ENCODE data around the gene KCNG2. TPM values are rescaled to one million over a fixed set of nuclear protein-coding genes. Genes with fewer than 3 reads are reported as not detected.
A peak's percentile ranks its signal among the peaks of the same experiment; 100 is the strongest.

Gene KCNG2
- total RNA-seq, 2 experiments from 2014 or later: not detected

GRCh38 chr18:79851950-79852349 lies 54.2 kb downstream of the KCNG2 start:
- no peaks in the 10 kb centered on the region for H3K27me3 ChIP-seq (ENCODE audit: control insufficient read depth in 1 of 2, insufficient read depth in 2 of 2, low read length in 2 of 2)
- no peaks in the 10 kb centered on the region for H3K9me3 Mint-ChIP-seq
- no peaks in the 10 kb centered on the region for H3K36me3 Mint-ChIP-seq (ENCODE audit: low read depth)
- peaks cover 5% of the 10 kb centered on the region for H3K4me1 ChIP-seq (ENCODE audit: insufficient read depth, low read length)
- H3K27ac ChIP-seq (ENCODE audit: low read depth in 1 of 2, low read length in 2 of 2): no peak overlapping the region
- ChIA-PET POLR2A (no interaction called here), CTCF (no interaction called here)
- no peak overlapping the region for H3K4me3 ChIP-seq (ENCODE audit: low read length)
- peaks cover 9% of the 10 kb centered on the region for H3K27me3 Mint-ChIP-seq
- H3K4me3 Mint-ChIP-seq: no peak overlapping the region
- TF ChIP-seq CTCF (IDR thresholded peaks at IDR 0.05): no peak
- intact Hi-C loops (cut with DNase I, micrococcal nuclease): no loop called here
- peaks cover 0 to 29% of the 10 kb centered on the region in 2 experiments for H3K9me3 ChIP-seq (ENCODE audit: control insufficient read depth in 1 of 2, insufficient read depth in 1 of 2, low read length in 2 of 2)
- no peaks in the 10 kb centered on the region for H3K36me3 ChIP-seq (ENCODE audit: insufficient read depth, low read length)
- no peak overlapping the region for H3K27ac Mint-ChIP-seq
- peak in 1 of 14 experiments; percentile 7 for DNase-seq
- ATAC-seq (ENCODE audit: poor library complexity): no peak
- peaks cover under 1% of the 10 kb centered on the region for H3K4me1 Mint-ChIP-seq (ENCODE audit: low read depth)

GRCh38 chr18:79852561-79853302 lies 55.0 kb downstream of the KCNG2 start:
- Histone ChIP-seq H3K9me3 (ENCODE audit: control insufficient read depth in 1 of 2, insufficient read depth in 1 of 2, low read length in 2 of 2) (peaks cover 0 to 26% of the 10 kb centered on the region in 2 experiments), H3K27ac (ENCODE audit: low read depth in 1 of 2, low read length in 2 of 2) (no peak overlapping the region), H3K4me3 (ENCODE audit: low read length) (no peak overlapping the region), H3K36me3 (ENCODE audit: insufficient read depth, low read length) (no peaks in the 10 kb centered on the region), H3K27me3 (ENCODE audit: control insufficient read depth in 1 of 2, insufficient read depth in 2 of 2, low read length in 2 of 2) (no peaks in the 10 kb centered on the region), H3K4me1 (ENCODE audit: insufficient read depth, low read length) (peaks cover 5% of the 10 kb centered on the region)
- ATAC-seq (ENCODE audit: poor library complexity) (no peak), DNase-seq (peak in 1 of 14 experiments; percentile 21)
- TF ChIP-seq CTCF (IDR thresholded peaks at IDR 0.05): no peak
- Mint-ChIP-seq H3K4me3 (no peak overlapping the region), H3K27ac (no peak overlapping the region), H3K27me3 (peaks cover 9% of the 10 kb centered on the region), H3K36me3 (ENCODE audit: low read depth) (no peaks in the 10 kb centered on the region), H3K9me3 (no peaks in the 10 kb centered on the region), H3K4me1 (ENCODE audit: low read depth) (peaks cover 7% of the 10 kb centered on the region)
- intact Hi-C loops (cut with DNase I, micrococcal nuclease): no loop called here
- ChIA-PET CTCF (no interaction called here), POLR2A (no interaction called here)

- no peak overlapping the region for H3K27ac Mint-ChIP-seq
- H3K4me3 Mint-ChIP-seq: no peak overlapping the region
- Histone ChIP-seq H3K27ac (ENCODE audit: low read depth in 1 of 2, low read length in 2 of 2) (no peak overlapping the region), H3K4me3 (ENCODE audit: low read length) (no peak overlapping the region), H3K4me1 (ENCODE audit: insufficient read depth, low read length) (peaks cover 5% of the 10 kb centered on the region), H3K9me3 (ENCODE audit: control insufficient read depth in 1 of 2, insufficient read depth in 1 of 2, low read length in 2 of 2) (peaks cover 0 to 23% of the 10 kb centered on the region in 2 experiments), H3K27me3 (ENCODE audit: control insufficient read depth in 1 of 2, insufficient read depth in 2 of 2, low read length in 2 of 2) (no peaks in the 10 kb centered on the region), H3K36me3 (ENCODE audit: insufficient read depth, low read length) (no peaks in the 10 kb centered on the region)
- DNase-seq (peak in 1 of 14 experiments; percentile 26), ATAC-seq (ENCODE audit: poor library complexity) (no peak)
- H3K36me3 Mint-ChIP-seq (ENCODE audit: low read depth): no peaks in the 10 kb centered on the region
- H3K9me3 Mint-ChIP-seq: no peaks in the 10 kb centered on the region
- intact Hi-C loops (cut with DNase I, micrococcal nuclease): no loop called here
- peaks cover 10% of the 10 kb centered on the region for H3K27me3 Mint-ChIP-seq
- CTCF ChIA-PET: no interaction called here
- POLR2A ChIA-PET: no interaction called here
- peaks cover 7% of the 10 kb centered on the region for H3K4me1 Mint-ChIP-seq (ENCODE audit: low read depth)
- TF ChIP-seq CTCF (IDR thresholded peaks at IDR 0.05): no peak
Measured at GRCh38 chr18:79853303-79853992, 55.7 kb downstream of the KCNG2 start.

Data from CD4-positive, alpha-beta T cell (primary cell).